Adrenal gland (tissue), 5 donors: ENCODE results near the gene TMEM108.

Source experiments
- POLR2A ChIP-seq, 2 donors: fragments of 450-650 bp; IDR thresholded peaks; one replicate each; pipeline ENCODE4 v1.6.1; 2017; ENCODE audit warnings: antibody characterized with exemption in 2 of 2, mild to moderate bottlenecking in 2 of 2, moderate library complexity in 1 of 2
- TF ChIP-seq, protein P1 (sequence below), 6 experiments: fragments of 450-650 bp in 4 of 6; fragments of 200-600 bp in 2 of 6; sonication (generic) in 1 of 6; IDR thresholded peaks; 1 replicate in 5 of 6; 2 replicates in 1 of 6; pipeline versions ENCODE4 v1.5.1 to v1.8.0; 2016 to 2021; ENCODE audit warnings: antibody characterized with exemption in 6 of 6, mild to moderate bottlenecking in 2 of 6, moderate library complexity in 1 of 6
- donor health status: DM: no; HTN: no; CAD: no.

DNA sequence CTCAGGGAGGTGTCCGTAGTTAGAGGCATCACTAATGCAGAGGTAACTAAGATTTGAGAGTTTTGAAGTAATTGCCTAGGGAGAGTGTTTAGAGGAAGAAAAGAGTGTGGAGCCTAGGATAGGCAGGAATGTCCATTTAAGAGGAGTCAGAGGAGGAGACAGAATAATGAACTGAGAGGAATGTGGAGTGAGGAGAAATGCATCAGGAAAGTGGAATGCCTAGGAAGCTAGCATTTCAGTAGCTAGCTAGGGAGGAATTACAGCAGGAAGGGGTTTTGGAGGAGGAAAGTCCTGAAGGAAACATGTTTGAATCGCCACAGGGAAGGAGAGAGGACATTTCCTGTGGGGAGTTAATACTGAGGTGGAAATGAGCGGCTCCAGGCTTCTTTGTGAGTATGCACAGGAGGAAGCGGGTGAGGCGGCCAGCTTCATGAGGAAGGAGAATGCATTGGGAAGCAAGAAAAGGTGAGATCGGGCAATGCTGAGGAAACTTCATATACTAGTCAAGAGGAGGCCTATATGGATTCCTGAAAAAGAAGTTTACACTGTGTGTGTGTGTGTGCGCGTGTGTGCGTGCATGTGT, 154.3 kb downstream of the TMEM108 start:
- TF ChIP-seq, protein P1, sequence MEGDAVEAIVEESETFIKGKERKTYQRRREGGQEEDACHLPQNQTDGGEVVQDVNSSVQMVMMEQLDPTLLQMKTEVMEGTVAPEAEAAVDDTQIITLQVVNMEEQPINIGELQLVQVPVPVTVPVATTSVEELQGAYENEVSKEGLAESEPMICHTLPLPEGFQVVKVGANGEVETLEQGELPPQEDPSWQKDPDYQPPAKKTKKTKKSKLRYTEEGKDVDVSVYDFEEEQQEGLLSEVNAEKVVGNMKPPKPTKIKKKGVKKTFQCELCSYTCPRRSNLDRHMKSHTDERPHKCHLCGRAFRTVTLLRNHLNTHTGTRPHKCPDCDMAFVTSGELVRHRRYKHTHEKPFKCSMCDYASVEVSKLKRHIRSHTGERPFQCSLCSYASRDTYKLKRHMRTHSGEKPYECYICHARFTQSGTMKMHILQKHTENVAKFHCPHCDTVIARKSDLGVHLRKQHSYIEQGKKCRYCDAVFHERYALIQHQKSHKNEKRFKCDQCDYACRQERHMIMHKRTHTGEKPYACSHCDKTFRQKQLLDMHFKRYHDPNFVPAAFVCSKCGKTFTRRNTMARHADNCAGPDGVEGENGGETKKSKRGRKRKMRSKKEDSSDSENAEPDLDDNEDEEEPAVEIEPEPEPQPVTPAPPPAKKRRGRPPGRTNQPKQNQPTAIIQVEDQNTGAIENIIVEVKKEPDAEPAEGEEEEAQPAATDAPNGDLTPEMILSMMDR (IDR thresholded peaks at IDR 0.05), result no peak
- no peak for TF ChIP-seq POLR2A (IDR thresholded peaks at IDR 0.05)
